Chondrocyte (in vitro differentiated cells): ENCODE measurements around the gene GABPB1. TPM values are rescaled to one million over a fixed set of nuclear protein-coding genes. Genes with fewer than 3 reads are reported as not detected.

Experiments
- DNase-seq: peaks from one replicate; pipeline ENCODE4 v3.0.0; 2021; ENCODE audit warnings: mixed read lengths, low spot score
- H3K27ac Mint-ChIP-seq: one replicate; pipeline ENCODE4 v1.8.0; 2021; ENCODE audit warnings: mild to moderate bottlenecking, moderate library complexity, mixed read lengths; ENCODE audit not compliant: unreplicated experiment
- H3K27me3 Mint-ChIP-seq: 2 replicates; pipeline ENCODE4 v1.8.0; 2021; ENCODE audit warnings: low read depth, mixed read lengths
- H3K36me3 Mint-ChIP-seq: 2 replicates; pipeline ENCODE4 v1.8.0; 2021; ENCODE audit warnings: low read depth, mixed read lengths
- H3K4me1 Mint-ChIP-seq: 2 replicates; pipeline ENCODE4 v1.8.0; 2021; ENCODE audit warnings: low read depth, mild to moderate bottlenecking, mixed read lengths
- H3K4me3 Mint-ChIP-seq: one replicate; pipeline ENCODE4 v1.8.0; 2021; ENCODE audit warnings: mild to moderate bottlenecking, moderate library complexity, mixed read lengths; ENCODE audit not compliant: unreplicated experiment
- H3K9me3 Mint-ChIP-seq: 2 replicates; pipeline ENCODE4 v1.8.0; 2021; ENCODE audit warnings: low read depth, mixed read lengths
- total RNA-seq: library from RNA; stranded (reverse); gene quantifications from 3 replicates; pipeline ENCODE4 v1.2.1, GENCODE V29; 2021
- TF ChIP-seq, protein P1 (sequence below): fragments of 200-600 bp; sonication (generic); IDR thresholded peaks from 2 replicates; pipeline ENCODE4 v1.5.0; 2021; ENCODE audit warnings: antibody characterized with exemption, mild to moderate bottlenecking, moderate library complexity

The GABPB1 gene
- total RNA-seq, 1 donor from 2014 or later = 18.1 TPM

DNA sequence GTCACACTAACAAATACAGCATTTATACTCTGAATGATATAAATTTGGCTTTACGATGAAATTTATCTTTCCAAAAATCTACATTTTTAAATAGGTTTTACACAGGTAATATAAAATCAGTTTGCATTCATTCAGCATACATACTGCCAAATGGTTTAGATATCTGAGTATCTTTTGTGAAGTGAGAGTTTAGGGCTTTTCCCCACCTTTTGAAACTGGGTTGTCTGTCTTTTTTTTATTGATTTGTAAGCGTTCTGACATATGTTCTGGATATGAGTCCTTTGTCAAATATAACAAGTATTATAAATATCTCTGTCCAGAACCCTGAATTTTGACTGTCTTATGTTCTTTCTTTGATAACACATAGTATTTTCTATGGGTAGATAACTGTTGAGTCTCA lies 42.4 kb downstream of the GABPB1 start:
- Mint-ChIP-seq H3K9me3 (peaks cover 8% of the 10 kb centered on the region), H3K4me3 (no peak overlapping the region), H3K36me3 (peaks cover 9% of the 10 kb centered on the region), H3K27me3 (no peaks in the 10 kb centered on the region), H3K4me1 (no peaks in the 10 kb centered on the region), H3K27ac (no peak overlapping the region)
- TF ChIP-seq, protein P1, sequence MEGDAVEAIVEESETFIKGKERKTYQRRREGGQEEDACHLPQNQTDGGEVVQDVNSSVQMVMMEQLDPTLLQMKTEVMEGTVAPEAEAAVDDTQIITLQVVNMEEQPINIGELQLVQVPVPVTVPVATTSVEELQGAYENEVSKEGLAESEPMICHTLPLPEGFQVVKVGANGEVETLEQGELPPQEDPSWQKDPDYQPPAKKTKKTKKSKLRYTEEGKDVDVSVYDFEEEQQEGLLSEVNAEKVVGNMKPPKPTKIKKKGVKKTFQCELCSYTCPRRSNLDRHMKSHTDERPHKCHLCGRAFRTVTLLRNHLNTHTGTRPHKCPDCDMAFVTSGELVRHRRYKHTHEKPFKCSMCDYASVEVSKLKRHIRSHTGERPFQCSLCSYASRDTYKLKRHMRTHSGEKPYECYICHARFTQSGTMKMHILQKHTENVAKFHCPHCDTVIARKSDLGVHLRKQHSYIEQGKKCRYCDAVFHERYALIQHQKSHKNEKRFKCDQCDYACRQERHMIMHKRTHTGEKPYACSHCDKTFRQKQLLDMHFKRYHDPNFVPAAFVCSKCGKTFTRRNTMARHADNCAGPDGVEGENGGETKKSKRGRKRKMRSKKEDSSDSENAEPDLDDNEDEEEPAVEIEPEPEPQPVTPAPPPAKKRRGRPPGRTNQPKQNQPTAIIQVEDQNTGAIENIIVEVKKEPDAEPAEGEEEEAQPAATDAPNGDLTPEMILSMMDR = no peak
- DNase-seq = no peak

GRCh38 chr15:50307799-50308198 lies 47.2 kb downstream of the GABPB1 start:
- Mint-ChIP-seq H3K9me3 (peaks cover 16% of the 10 kb centered on the region), H3K4me3 (no peak overlapping the region), H3K36me3 (peaks cover 22% of the 10 kb centered on the region), H3K27ac (no peak overlapping the region), H3K4me1 (no peaks in the 10 kb centered on the region), H3K27me3 (no peaks in the 10 kb centered on the region)
- DNase-seq = no peak
- TF ChIP-seq, protein P1 = no peak

GRCh38 chr15:50304836-50305235 lies 50.2 kb downstream of the GABPB1 start:
- Mint-ChIP-seq H3K4me1 (no peaks in the 10 kb centered on the region), H3K27me3 (no peaks in the 10 kb centered on the region), H3K4me3 (no peak overlapping the region), H3K27ac (no peak overlapping the region), H3K36me3 (peaks cover 30% of the 10 kb centered on the region), H3K9me3 (peaks cover 16% of the 10 kb centered on the region)
- TF ChIP-seq, protein P1 = no peak
- DNase-seq = no peak

GRCh38 chr15:50302581-50302980 lies 52.4 kb downstream of the GABPB1 start:
- DNase-seq = no peak
- Mint-ChIP-seq H3K4me1 (no peaks in the 10 kb centered on the region), H3K9me3 (peaks cover 8% of the 10 kb centered on the region), H3K27ac (no peak overlapping the region), H3K4me3 (no peak overlapping the region), H3K27me3 (no peaks in the 10 kb centered on the region), H3K36me3 (peaks cover 22% of the 10 kb centered on the region)
- TF ChIP-seq, protein P1 = no peak

DNA sequence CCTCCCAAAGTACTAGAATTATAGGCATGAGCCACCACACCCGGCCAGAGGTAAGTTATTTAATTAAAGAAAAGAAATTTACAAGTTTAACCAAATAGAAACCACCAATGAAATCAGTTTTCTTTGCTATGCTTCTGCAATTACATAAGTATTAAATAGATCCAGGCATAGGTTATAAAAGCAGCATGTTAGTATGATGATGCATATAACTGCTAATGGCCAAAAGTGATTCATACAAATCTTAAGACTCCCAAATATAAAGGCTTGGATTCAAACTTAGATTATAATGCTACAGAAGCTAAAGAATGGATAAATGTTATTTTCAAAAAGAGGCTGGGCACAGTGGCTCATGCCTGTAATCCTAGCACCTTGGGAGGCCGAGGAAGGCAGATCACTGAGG lies 56.7 kb downstream of the GABPB1 start:
- Mint-ChIP-seq H3K4me1 (no peaks in the 10 kb centered on the region), H3K36me3 (peaks cover 14% of the 10 kb centered on the region), H3K27ac (no peak overlapping the region), H3K27me3 (no peaks in the 10 kb centered on the region), H3K9me3 (no peaks in the 10 kb centered on the region), H3K4me3 (no peak overlapping the region)
- TF ChIP-seq, protein P1 = no peak
- no peak for DNase-seq
